ENCODE data around the gene TRIP13.

TRIP13 gene

DNA sequence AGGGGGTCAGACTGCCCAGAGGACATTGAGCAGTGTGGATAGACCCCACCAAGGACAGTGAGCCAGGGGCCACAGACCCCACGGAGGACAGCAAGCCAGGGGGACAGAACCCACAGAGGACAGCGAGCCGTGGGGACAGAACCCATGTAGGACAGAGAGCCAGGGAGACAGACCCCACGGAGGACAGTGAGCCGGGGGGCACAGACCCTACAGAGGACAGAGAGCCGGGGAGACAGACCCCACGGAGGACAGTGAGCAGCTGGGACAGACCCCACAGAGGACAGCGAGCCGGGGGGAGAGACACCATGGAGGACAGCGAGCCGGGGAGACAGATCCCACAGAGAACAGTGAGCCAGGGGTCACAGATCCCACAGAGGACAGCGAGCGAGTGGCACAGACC, 38.5 kb upstream of the TRIP13 start:
- H3K4me3 ChIP-seq (ENCODE audit: low read depth, low read length): no peak overlapping the region
- TF ChIP-seq, protein P1, sequence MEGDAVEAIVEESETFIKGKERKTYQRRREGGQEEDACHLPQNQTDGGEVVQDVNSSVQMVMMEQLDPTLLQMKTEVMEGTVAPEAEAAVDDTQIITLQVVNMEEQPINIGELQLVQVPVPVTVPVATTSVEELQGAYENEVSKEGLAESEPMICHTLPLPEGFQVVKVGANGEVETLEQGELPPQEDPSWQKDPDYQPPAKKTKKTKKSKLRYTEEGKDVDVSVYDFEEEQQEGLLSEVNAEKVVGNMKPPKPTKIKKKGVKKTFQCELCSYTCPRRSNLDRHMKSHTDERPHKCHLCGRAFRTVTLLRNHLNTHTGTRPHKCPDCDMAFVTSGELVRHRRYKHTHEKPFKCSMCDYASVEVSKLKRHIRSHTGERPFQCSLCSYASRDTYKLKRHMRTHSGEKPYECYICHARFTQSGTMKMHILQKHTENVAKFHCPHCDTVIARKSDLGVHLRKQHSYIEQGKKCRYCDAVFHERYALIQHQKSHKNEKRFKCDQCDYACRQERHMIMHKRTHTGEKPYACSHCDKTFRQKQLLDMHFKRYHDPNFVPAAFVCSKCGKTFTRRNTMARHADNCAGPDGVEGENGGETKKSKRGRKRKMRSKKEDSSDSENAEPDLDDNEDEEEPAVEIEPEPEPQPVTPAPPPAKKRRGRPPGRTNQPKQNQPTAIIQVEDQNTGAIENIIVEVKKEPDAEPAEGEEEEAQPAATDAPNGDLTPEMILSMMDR (conservative IDR thresholded peaks at IDR 0.05; ENCODE audit: low read depth, low read length): no peak
- DNase-seq (ENCODE audit: low read depth): no peak

DNA sequence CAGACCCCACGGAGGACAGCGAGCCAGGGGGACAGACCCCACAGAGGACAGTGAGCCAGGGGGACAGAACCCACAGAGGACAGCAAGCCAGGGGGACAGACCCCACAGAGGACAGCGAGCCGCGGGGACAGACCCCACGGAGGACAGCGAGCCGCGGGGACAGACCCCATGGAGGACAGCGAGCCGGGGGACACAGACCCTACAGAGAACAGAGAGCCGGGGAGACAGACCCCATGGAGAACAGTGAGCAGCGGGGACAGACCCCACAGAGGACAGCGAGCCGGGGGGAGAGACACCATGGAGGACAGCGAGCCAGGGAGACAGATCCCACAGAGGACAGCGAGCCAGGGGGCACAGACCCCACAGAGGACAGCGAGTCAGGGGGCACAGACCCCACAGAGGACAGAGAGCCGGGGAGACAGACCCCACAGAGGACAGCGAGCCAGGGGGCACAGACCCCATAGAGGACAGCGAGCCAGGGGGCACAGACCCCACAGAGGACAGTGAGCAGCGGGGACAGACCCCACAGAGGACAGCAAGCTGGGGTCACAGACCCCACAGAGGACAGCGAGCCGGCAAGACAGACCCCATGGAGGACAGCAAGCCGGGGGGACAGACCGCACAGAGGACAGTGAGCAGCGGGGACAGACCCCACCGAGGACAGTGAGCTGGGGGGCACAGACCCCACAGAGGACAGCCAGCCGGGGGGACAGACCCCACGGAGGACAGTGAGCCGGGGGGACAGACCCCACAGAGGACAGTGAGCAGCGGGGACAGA, 37.5 kb upstream of the TRIP13 start:
- no peak for DNase-seq (ENCODE audit: low read depth)
- TF ChIP-seq, protein P1 (conservative IDR thresholded peaks at IDR 0.05; ENCODE audit: low read depth, low read length): no peak
- no peak overlapping the region for H3K4me3 ChIP-seq (ENCODE audit: low read depth, low read length)

- DNase-seq (ENCODE audit: low read depth): no peak
- H3K4me3 ChIP-seq (ENCODE audit: low read depth, low read length): no peak overlapping the region
- TF ChIP-seq, protein P1 (conservative IDR thresholded peaks at IDR 0.05; ENCODE audit: low read depth, low read length): no peak
These were observed 36.7 kb upstream of the TRIP13 start for GRCh38 chr5:855771-856530.

GRCh38 chr5:856531-857425, 35.9 kb upstream of the TRIP13 start:
- no peak overlapping the region for H3K4me3 ChIP-seq (ENCODE audit: low read depth, low read length)
- DNase-seq (ENCODE audit: low read depth): no peak

DNA sequence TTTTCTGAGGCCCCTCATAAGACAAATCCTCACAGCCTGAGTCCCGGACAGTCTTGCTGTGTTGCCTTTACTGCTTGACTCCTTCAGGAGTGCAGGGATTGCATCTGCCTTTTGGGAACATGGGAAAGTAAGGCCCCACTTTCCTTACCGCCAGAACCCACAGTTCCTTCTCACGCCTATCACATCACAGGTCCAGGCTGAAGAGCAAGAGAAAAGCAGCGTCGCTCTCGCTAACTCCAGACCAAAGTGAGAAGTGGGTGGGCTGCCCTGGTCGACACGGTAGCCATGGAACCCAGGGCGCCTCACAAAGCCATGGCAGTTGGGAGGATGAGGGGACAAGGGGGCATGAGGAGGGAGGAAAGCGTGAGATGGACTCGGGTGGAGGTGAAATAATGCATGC, 34.0 kb upstream of the TRIP13 start:
- TF ChIP-seq, protein P1 (conservative IDR thresholded peaks at IDR 0.05; ENCODE audit: low read depth, low read length): no peak
- DNase-seq (ENCODE audit: low read depth): no peak
- H3K4me3 ChIP-seq (ENCODE audit: low read depth, low read length): no peak overlapping the region

More at GRCh38 chr5:856531-857425, 35.9 kb upstream of the TRIP13 start:
- TF ChIP-seq, protein P1 (conservative IDR thresholded peaks at IDR 0.05; ENCODE audit: low read depth, low read length): no peak

DNA sequence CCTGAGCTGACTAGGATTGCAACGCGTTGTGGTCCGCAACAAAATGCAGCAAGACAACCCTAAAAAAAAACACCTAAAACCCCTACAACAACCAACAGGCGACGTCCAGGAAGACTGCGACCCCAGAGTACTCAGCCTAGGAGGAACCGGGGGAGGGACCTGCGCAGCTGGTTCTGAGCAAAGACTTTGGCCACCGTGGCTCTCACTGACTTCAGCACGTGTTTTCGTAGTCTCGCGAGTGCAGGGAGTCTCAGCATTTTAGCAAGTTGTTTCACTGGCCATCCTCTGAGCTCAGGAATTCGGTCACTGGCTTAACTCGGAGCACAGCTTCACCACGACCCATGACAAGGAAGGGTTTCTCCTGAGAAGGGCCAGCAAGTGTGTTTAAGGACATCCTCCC, 33.3 kb upstream of the TRIP13 start:
- DNase-seq (ENCODE audit: low read depth): no peak
- TF ChIP-seq, protein P1 (conservative IDR thresholded peaks at IDR 0.05; ENCODE audit: low read depth, low read length): no peak
- no peak overlapping the region for H3K4me3 ChIP-seq (ENCODE audit: low read depth, low read length)

All from choroid plexus epithelial cell (primary cell).